IPS-20b (cell line): Measurements from ENCODE around the gene VRTN.
"Not testable (repeated sequence)": the region's sequence is repeated elsewhere in the genome, so short reads cannot be mapped to it uniquely, and the experiment has no call there.

Source experiments
- H3K27ac ChIP-seq: one replicate; pipeline ENCODE4 v1.5.1; 2013; ENCODE audit warnings: low read length
- H3K27me3 ChIP-seq: 2 replicates; pipeline ENCODE4 v1.6.1; 2013; ENCODE audit warnings: mild to moderate bottlenecking, low read length, inconsistent platforms; ENCODE audit not compliant: insufficient read depth
- H3K36me3 ChIP-seq: 2 replicates; pipeline ENCODE4 v1.6.1; 2013; ENCODE audit warnings: low read depth, mild to moderate bottlenecking, inconsistent platforms, low read length, moderate library complexity; ENCODE audit not compliant: insufficient read depth
- H3K4me1 ChIP-seq: 2 replicates; pipeline ENCODE4 v1.6.1; 2013; ENCODE audit warnings: mild to moderate bottlenecking, control low read depth, inconsistent platforms, low read length, moderate library complexity; ENCODE audit not compliant: insufficient read depth
- H3K4me3 ChIP-seq: 2 replicates; pipeline ENCODE4 v1.5.1; 2013; ENCODE audit warnings: mild to moderate bottlenecking, low read length, inconsistent platforms
- H3K9ac ChIP-seq: 2 replicates; pipeline ENCODE4 v1.6.1; 2013; ENCODE audit warnings: low read depth, mild to moderate bottlenecking, inconsistent platforms, low read length, moderate library complexity
- H3K9me3 ChIP-seq: 2 replicates; pipeline ENCODE4 v1.6.1; 2013; ENCODE audit warnings: mild to moderate bottlenecking, low read depth, low read length, inconsistent platforms; ENCODE audit not compliant: insufficient read depth

The VRTN gene

DNA sequence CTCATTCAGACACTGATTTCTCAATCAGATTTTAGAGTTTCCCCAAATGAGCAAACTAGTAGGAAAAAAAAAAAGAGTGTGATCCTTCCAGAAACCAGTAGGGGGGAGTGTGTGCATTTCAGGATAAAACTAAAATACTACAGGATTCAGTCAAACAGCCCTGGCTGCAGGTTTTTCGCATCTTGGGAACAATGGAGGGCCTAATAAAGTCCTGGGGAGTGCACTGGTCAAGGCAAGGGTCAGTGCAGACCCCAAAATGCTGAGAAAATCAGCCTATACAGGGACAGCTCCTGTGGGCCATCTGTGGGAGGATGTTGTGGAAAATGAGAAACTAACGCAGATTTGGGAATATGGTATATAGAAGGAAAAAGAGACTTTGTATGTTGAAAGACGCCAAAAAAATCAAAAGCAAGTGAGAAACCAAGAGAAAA is 23.3 kb upstream of the VRTN start:
- H3K36me3 ChIP-seq = no peaks in the 10 kb centered on the region
- H3K9ac ChIP-seq = peak overlapping the region; percentile 85; the same call in 1 of the 2 replicates
- H3K9me3 ChIP-seq = no peaks in the 10 kb centered on the region
- H3K27me3 ChIP-seq = no peaks in the 10 kb centered on the region
- peak overlapping the region; percentile 95 for H3K27ac ChIP-seq
- no peak overlapping the region for H3K4me3 ChIP-seq
- peaks cover 22% of the 10 kb centered on the region for H3K4me1 ChIP-seq

DNA sequence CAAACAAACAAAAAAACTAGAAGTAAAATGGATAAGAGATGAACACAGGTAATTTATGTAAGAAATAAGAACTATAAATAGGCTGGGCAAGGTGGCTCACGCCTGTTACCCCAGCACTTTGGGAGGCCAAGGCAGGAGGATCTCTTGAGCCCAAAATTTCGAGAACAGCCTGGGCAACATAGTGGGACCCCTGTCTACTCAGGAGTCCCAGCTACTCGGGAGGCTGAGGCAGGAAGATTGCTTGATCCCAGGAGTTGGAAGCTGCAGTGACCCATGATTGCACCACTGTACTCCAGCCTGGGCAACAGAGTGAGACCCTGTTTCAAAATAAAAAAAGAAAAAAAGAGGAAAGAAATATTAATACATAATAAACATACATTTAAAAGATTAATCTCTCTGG is 22.8 kb upstream of the VRTN start:
- H3K9me3 ChIP-seq = no peaks in the 10 kb centered on the region
- H3K4me3 ChIP-seq = peak overlapping the region; percentile 51; the same call in 1 of the 2 replicates
- peaks cover 22% of the 10 kb centered on the region for H3K4me1 ChIP-seq
- H3K9ac ChIP-seq = peak overlapping the region; percentile 85
- peak overlapping the region; percentile 95 for H3K27ac ChIP-seq
- H3K27me3 ChIP-seq = no peaks in the 10 kb centered on the region
- H3K36me3 ChIP-seq = no peaks in the 10 kb centered on the region

DNA sequence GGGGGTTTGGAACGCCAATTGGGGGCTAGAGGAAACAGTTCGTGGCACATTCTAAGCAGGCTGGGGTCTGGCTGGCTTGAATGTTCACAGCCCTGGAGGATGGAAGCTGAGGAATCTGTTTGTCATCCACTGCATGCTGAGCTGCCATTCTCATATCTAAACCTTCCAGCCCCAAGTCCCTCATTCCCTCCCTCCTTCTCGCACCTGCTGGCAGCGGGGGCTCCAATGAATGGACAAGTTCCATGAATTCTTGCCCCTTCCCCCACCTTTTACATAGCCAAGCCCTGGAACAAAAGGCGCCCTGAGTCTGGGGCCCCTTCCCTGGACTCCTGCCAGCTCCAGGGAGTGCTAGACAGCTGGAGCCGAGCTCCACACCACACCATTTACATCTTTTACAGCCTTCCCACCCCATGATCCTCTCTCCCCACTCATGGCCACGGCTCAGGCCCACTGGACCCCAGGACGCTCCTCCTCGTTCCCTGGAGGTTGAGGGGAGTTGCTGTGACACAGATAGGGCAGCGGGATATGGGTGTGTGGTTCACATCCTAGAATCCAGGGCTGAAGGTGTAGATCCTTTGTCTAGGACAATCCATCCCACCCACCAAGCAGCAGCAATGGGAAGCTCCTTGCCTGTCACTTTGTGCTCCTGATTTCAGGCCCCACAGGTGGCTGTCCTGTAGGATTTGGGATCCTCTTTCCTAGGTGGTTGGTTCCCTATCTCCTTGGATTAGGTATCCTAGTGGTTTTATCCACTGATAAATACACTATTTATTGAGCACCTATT is 21.7 kb upstream of the VRTN start:
- no peaks in the 10 kb centered on the region for H3K36me3 ChIP-seq
- H3K9me3 ChIP-seq = no peaks in the 10 kb centered on the region
- peak overlapping the region; percentile 51 for H3K4me3 ChIP-seq
- peak overlapping the region; percentile 95 for H3K27ac ChIP-seq
- peaks cover 22% of the 10 kb centered on the region for H3K4me1 ChIP-seq
- H3K9ac ChIP-seq = peak overlapping the region; percentile 85
- H3K27me3 ChIP-seq = no peaks in the 10 kb centered on the region

DNA sequence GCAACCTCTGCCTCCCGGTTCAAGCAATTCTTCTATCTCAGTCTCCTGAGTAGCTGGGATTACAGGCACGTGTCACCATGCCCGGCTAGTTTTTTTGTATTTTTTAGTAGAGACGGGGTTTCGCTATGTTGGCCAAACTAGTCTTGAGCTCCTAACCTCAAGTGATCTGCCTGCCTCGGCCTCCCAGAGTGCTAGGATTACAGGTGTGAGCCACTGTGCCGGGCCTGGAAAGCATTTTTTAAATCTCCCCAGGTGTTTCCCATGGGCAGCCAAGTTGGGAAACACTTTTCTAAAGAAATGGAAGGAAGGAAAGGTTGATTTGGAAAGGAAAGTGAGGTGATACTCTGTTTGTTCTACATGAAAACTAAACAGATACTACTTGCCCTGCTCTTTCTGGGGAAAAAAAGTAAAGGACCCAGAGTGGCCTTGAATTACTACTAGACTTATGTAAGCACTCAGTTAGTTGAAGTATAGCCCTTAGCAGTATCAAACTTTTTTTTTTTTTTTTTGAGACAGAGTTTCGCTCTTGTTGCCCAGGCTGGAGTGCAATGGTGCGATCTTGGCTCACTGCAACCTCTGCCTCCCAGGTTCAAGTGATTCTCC is 18.2 kb upstream of the VRTN start:
- H3K36me3 ChIP-seq, H3K9ac ChIP-seq, H3K27ac ChIP-seq, H3K27me3 ChIP-seq, H3K9me3 ChIP-seq, H3K4me3 ChIP-seq: not testable (repeated sequence)
- H3K4me1 ChIP-seq = peaks cover 20% of the 10 kb centered on the region

DNA sequence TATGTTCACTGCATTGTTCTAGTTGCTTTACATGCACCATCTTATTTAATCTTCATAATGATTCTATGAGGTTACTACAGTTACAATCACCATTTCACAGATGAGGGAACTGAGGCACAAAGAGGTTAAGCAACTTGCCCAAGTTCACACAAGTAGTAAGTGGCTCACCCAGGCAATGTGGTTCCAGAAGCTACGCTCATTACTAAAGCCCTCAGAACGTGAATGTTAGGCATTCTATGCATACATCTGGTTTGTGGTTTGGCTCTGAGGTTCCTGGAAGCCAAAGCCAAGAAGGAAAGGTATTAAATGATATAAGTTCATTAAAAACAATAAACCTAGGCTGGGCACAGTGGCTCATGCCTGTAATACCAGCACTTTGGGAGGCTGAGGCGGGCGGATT is 14.4 kb upstream of the VRTN start:
- no peak overlapping the region for H3K9ac ChIP-seq
- H3K36me3 ChIP-seq = no peaks in the 10 kb centered on the region
- H3K27me3 ChIP-seq = no peaks in the 10 kb centered on the region
- no peaks in the 10 kb centered on the region for H3K9me3 ChIP-seq
- H3K4me3 ChIP-seq = no peak overlapping the region
- H3K4me1 ChIP-seq = no peaks in the 10 kb centered on the region; the same call in 1 of the 2 replicates
- no peak overlapping the region for H3K27ac ChIP-seq

DNA sequence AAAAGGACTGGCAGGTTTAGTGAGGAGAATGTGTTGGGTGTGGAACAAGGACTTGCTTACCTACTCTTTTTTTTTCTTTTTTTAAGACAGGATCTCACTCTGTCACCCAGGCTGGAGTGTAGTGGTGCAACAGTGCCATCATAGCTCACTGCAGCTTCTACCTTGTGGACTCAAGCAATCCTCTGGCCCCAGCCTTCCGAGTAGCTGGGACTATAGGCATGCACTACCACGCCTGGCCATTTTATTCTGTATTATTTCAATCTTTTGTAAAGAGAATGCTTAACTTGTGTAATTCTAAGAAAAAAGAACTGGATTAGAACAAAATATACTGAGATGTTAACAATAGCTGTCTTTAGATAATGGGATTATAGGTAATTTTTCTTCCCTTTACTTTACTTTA is 1.9 kb upstream of the VRTN start:
- no peak overlapping the region for H3K4me3 ChIP-seq
- peaks cover 12% of the 10 kb centered on the region; the same call in 1 of the 2 replicates for H3K36me3 ChIP-seq
- peaks cover 14% of the 10 kb centered on the region; the same call in 1 of the 2 replicates for H3K4me1 ChIP-seq

DNA sequence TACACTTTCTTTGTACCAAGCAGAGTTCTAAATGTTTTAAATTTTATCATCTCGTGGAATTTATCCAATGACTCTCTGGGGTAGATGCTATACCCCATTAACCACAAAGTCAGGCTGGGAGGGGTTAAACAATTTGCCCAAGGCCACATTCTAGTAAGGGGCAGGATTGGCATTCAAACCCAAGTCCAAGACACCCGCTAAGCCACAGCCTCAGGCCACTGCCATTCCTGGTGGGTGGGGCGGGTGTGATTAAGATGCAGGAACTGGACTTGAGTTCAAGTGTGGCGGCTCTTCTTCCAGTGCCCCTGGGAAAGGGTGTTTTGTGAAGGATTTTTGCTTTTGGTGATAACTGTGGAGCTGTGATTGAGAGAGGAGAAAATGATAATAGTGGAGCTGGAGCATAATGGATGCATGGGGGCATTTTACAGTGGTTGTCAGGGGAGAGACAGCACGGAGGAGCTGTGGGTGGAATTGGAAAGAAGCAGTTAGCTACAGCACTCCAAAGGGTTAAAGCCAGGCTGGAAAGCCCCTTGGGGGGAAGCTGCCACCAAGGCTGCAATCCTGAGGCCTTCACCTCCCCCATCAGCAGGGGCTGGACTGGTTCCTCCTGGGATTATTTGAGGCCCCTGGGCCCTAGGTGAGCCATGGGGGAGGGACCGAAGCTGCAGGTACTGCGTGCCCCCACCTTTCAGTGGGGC is 1.0 kb upstream of the VRTN start:
- Histone ChIP-seq H3K4me1 (peaks cover 14% of the 10 kb centered on the region; the same call in 1 of the 2 replicates), H3K9me3 (no peaks in the 10 kb centered on the region), H3K36me3 (peaks cover 15% of the 10 kb centered on the region; the same call in 1 of the 2 replicates), H3K4me3 (peak overlapping the region; percentile 89), H3K27me3 (no peaks in the 10 kb centered on the region), H3K27ac (peak overlapping the region; percentile 91), H3K9ac (peak overlapping the region; percentile 95)

More for the DNA sequence above, 1.9 kb upstream of the VRTN start:
- Histone ChIP-seq H3K27ac (peak overlapping the region; percentile 25), H3K9ac (no peak overlapping the region; the same call in 1 of the 2 replicates), H3K9me3 (no peaks in the 10 kb centered on the region), H3K27me3 (no peaks in the 10 kb centered on the region)

DNA sequence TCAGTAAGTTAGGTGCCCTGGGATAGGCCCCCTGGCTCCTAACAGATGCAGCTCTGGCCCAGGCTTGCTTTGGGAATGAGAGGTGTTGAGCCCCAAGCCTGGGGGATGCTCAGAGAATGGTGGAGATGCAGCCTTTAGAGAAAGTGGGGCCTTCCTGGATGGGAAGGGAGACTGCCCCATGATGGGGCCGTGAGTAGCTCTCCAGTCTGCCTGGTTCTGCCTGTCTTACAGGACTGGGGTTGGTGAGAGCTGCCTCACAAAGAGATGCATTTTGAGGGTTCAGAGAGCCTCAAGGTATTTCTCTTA is 523 bp upstream of the VRTN start:
- H3K9ac ChIP-seq = peak overlapping the region; percentile 95
- peak overlapping the region; percentile 91 for H3K27ac ChIP-seq
- H3K4me3 ChIP-seq = peak overlapping the region; percentile 89
- peaks cover 19% of the 10 kb centered on the region; the same call in 1 of the 2 replicates for H3K36me3 ChIP-seq
- no peaks in the 10 kb centered on the region for H3K27me3 ChIP-seq
- no peaks in the 10 kb centered on the region for H3K9me3 ChIP-seq
- H3K4me1 ChIP-seq = peaks cover 14% of the 10 kb centered on the region; the same call in 1 of the 2 replicates

DNA sequence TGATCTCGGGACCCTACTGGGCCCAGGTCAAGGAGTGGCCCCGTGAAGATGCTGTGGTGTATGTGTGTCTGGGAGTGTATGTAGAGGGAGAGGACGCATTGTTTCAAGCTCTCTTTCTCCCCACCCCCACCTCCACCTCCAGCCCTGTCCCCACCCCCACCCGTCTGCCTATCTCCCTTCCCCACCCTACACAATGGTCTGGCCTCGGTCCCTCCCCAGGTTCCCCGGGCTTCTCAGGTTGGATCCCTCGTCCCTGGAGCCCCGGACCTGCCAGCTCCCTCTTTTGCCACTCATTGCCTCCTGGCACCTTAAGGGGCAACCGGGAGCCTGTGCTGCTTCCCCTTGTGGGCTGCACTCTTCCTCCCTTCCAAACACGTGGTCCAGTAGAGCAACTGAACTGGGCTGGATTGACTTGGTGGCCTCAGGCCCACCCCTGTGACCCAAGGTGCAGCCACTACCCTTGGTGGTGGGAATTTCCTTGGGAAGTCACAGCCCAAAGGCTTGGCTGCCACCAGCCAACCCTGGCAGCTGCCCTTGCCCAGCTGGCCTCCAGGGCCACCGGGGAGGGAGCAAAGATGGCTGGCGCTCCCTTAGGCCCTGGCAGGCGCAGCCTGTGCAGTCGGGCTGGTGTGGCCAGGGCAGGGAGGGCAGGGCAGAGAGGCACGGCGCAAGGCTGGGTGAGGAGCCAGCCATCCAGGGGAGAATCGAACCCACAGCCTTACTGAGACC is 628 bp downstream of the VRTN start:
- Histone ChIP-seq H3K4me1 (peaks cover 14% of the 10 kb centered on the region; the same call in 1 of the 2 replicates), H3K9ac (peak overlapping the region; percentile 95), H3K27ac (peak overlapping the region; percentile 92), H3K9me3 (no peaks in the 10 kb centered on the region), H3K36me3 (peaks cover 25% of the 10 kb centered on the region; the same call in 1 of the 2 replicates), H3K4me3 (peak overlapping the region; percentile 89), H3K27me3 (no peaks in the 10 kb centered on the region)

DNA sequence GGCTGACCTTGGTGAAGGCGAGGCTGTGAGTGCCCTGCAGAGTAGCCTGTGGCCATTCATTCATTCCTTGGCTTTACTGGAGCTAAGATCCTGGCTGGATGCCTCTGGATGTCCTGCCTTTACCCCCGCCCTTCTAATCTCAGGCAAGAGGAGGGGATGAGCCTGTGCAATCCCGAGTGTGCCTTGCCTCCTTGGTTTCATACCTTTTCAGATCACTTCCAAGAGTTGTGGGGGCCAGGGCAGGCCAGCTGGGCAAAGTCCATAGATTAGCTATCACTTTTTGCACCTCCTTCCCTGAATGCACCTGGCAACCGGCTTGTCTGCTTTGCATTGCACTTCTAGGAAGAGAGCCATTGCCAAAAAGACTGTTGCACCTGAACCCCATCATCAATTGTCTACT is 1.5 kb downstream of the VRTN start:
- peaks cover 27% of the 10 kb centered on the region; the same call in 1 of the 2 replicates for H3K36me3 ChIP-seq
- H3K27ac ChIP-seq = peak overlapping the region; percentile 92
- peak overlapping the region; percentile 89 for H3K4me3 ChIP-seq
- peak overlapping the region; percentile 95 for H3K9ac ChIP-seq
- H3K9me3 ChIP-seq = no peaks in the 10 kb centered on the region
- H3K27me3 ChIP-seq = no peaks in the 10 kb centered on the region
- H3K4me1 ChIP-seq = peaks cover 14% of the 10 kb centered on the region; the same call in 1 of the 2 replicates
